SU-DHL-6 (cell line): ENCODE data around the gene TULP4.

Source experiments
- H2AFZ ChIP-seq: fragments of 200-600 bp; sonication (generic); 2 replicates; pipeline ENCODE4 v1.6.1; 2014; ENCODE audit warnings: low read depth, mild to moderate bottlenecking, moderate library complexity, mixed read lengths, antibody characterized with exemption, low read length; ENCODE audit not compliant: severe bottlenecking
- H3F3A ChIP-seq: fragments of 200-600 bp; shearing (Covaris generic); 2 replicates; pipeline ENCODE4 v1.6.0; 2016; ENCODE audit warnings: antibody characterized with exemption, mild to moderate bottlenecking; ENCODE audit not compliant: insufficient read depth
- H3K27ac ChIP-seq: fragments of 200-600 bp; sonication (generic); 2 replicates; pipeline ENCODE4 v1.5.1; 2016; ENCODE audit warnings: low read depth, mild to moderate bottlenecking, low read length, moderate library complexity, mixed read lengths
- H3K27me3 ChIP-seq: fragments of 200-600 bp; sonication (generic), shearing (Covaris generic); 2 replicates; pipeline ENCODE4 v1.6.0; 2014; ENCODE audit warnings: mild to moderate bottlenecking, low read length
- H3K36me3 ChIP-seq: fragments of 200-600 bp; sonication (generic); 2 replicates; pipeline ENCODE4 v1.6.1; 2014; ENCODE audit warnings: mild to moderate bottlenecking, low read length, mixed read lengths
- H3K4me2 ChIP-seq: fragments of 300-600, 200-600 bp; shearing (Covaris generic), sonication (generic); 2 replicates; pipeline ENCODE4 v1.6.0; 2014; ENCODE audit warnings: low read length, low read depth, mild to moderate bottlenecking; ENCODE audit not compliant: poor library complexity, severe bottlenecking
- H3K4me3 ChIP-seq: fragments of 200-600 bp; sonication (generic); 2 replicates; pipeline ENCODE4 v1.5.1; 2014; ENCODE audit warnings: antibody characterized with exemption, low read length, mild to moderate bottlenecking, mixed read lengths; ENCODE audit not compliant: insufficient read depth, poor library complexity, severe bottlenecking
- H3K79me2 ChIP-seq: fragments of 200-600 bp; sonication (generic); 2 replicates; pipeline ENCODE4 v1.6.1; 2014; ENCODE audit warnings: mild to moderate bottlenecking, low read length, moderate library complexity; ENCODE audit not compliant: insufficient read depth
- H3K9ac ChIP-seq: fragments of 200-600 bp; sonication (generic); 2 replicates; pipeline ENCODE4 v1.7.0; 2014; ENCODE audit warnings: mild to moderate bottlenecking, low read length
- H3K9me2 ChIP-seq: fragments of 200-600 bp; sonication (generic); replicated peaks from 2 replicates; pipeline ENCODE4 v1.6.1; 2014; ENCODE audit warnings: low read length; ENCODE audit not compliant: insufficient read depth
- H3K9me3 ChIP-seq: fragments of 200-600 bp; sonication (generic); 2 replicates; pipeline ENCODE4 v1.6.1; 2014; ENCODE audit warnings: low read length, mixed read lengths; ENCODE audit not compliant: insufficient read depth
- H4K20me1 ChIP-seq: fragments of 200-600 bp; sonication (generic); 2 replicates; pipeline ENCODE4 v1.6.1; 2014; ENCODE audit warnings: low read depth, mild to moderate bottlenecking, antibody characterized with exemption, low read length, moderate library complexity, mixed read lengths
- CTCF ChIP-seq: fragments of 200-600 bp; sonication (generic); IDR thresholded peaks from one replicate; pipeline ENCODE4 v1.5.1; 2017; ENCODE audit warnings: antibody characterized with exemption, mild to moderate bottlenecking, low read length, moderate library complexity; ENCODE audit not compliant: insufficient read depth, poor library complexity, severe bottlenecking
- EZH2phosphoT487 ChIP-seq: fragments of 200-600 bp; sonication (generic), shearing (Covaris generic); conservative IDR thresholded peaks from 2 replicates; pipeline ENCODE4 v1.6.1; 2018; ENCODE audit warnings: mild to moderate bottlenecking, antibody characterized with exemption, low read length, moderate library complexity, mixed read lengths

TULP4 gene

GRCh38 chr6:158508450-158508849, 196.2 kb downstream of the TULP4 start:
- Histone ChIP-seq H3K27me3 (no peaks in the 10 kb centered on the region), H3K4me2 (no peak overlapping the region), H2AFZ (no peak overlapping the region), H4K20me1 (no peaks in the 10 kb centered on the region), H3K27ac (no peak overlapping the region), H3K4me3 (no peak overlapping the region), H3K79me2 (no peaks in the 10 kb centered on the region), H3K9me2 (no peaks in the 10 kb centered on the region), H3K36me3 (0 out of 2 replicates have a peak, but pooled peaks cover 3% of the 10 kb centered on the region), H3F3A (no peaks in the 10 kb centered on the region), H3K9ac (no peak overlapping the region), H3K9me3 (no peaks in the 10 kb centered on the region)
- no peak for TF ChIP-seq CTCF
- TF ChIP-seq EZH2phosphoT487, result no peak

- no peaks in the 10 kb centered on the region for H3K79me2 ChIP-seq
- no peak overlapping the region for H3K9ac ChIP-seq
- H3K4me2 ChIP-seq, result no peak overlapping the region
- no peak overlapping the region for H3K27ac ChIP-seq
- H3K9me3 ChIP-seq, result no peaks in the 10 kb centered on the region
- H3K27me3 ChIP-seq, result no peaks in the 10 kb centered on the region
- H3K36me3 ChIP-seq, result 0 out of 2 replicates have a peak, but pooled peaks cover 3% of the 10 kb centered on the region
- H4K20me1 ChIP-seq, result no peaks in the 10 kb centered on the region
- H3K4me3 ChIP-seq, result no peak overlapping the region
- no peaks in the 10 kb centered on the region for H3K9me2 ChIP-seq
- no peak overlapping the region for H2AFZ ChIP-seq
- TF ChIP-seq CTCF (no peak), EZH2phosphoT487 (no peak)
- no peaks in the 10 kb centered on the region for H3F3A ChIP-seq
Observed at GRCh38 chr6:158509465-158509864, 197.2 kb downstream of the TULP4 start.

GRCh38 chr6:158512809-158513208, 200.5 kb downstream of the TULP4 start:
- Histone ChIP-seq H3F3A (no peaks in the 10 kb centered on the region), H3K4me2 (no peak overlapping the region), H3K9me3 (no peaks in the 10 kb centered on the region), H3K9me2 (no peaks in the 10 kb centered on the region), H3K36me3 (no peaks in the 10 kb centered on the region), H2AFZ (no peak overlapping the region), H3K9ac (no peak overlapping the region), H4K20me1 (no peaks in the 10 kb centered on the region), H3K27ac (no peak overlapping the region), H3K27me3 (no peaks in the 10 kb centered on the region), H3K4me3 (no peak overlapping the region), H3K79me2 (no peaks in the 10 kb centered on the region)
- no peak for TF ChIP-seq EZH2phosphoT487
- no peak for TF ChIP-seq CTCF

GRCh38 chr6:158514176-158514575, 201.9 kb downstream of the TULP4 start:
- Histone ChIP-seq H3K4me2 (no peak overlapping the region), H3K9ac (no peak overlapping the region), H3K9me2 (no peaks in the 10 kb centered on the region), H4K20me1 (no peaks in the 10 kb centered on the region), H2AFZ (no peak overlapping the region), H3K36me3 (no peaks in the 10 kb centered on the region), H3K27ac (no peak overlapping the region), H3K9me3 (no peaks in the 10 kb centered on the region), H3K27me3 (no peaks in the 10 kb centered on the region), H3K79me2 (no peaks in the 10 kb centered on the region), H3K4me3 (no peak overlapping the region), H3F3A (no peaks in the 10 kb centered on the region)
- no peak for TF ChIP-seq EZH2phosphoT487
- no peak for TF ChIP-seq CTCF
